GM10266 (cell line): ENCODE measurements around the gene COMMD7.

Experiments
- DNase-seq: peaks from one replicate; pipeline ENCODE4 v3.0.0; 2012; ENCODE audit errors: extremely low spot score
- CTCF ChIP-seq: IDR thresholded peaks from 2 replicates; pipeline ENCODE4 v1.5.1; 2012; ENCODE audit warnings: mild to moderate bottlenecking, low read depth; ENCODE audit not compliant: control insufficient read depth, insufficient read depth; ENCODE audit errors: missing control alignments

The COMMD7 gene

DNA sequence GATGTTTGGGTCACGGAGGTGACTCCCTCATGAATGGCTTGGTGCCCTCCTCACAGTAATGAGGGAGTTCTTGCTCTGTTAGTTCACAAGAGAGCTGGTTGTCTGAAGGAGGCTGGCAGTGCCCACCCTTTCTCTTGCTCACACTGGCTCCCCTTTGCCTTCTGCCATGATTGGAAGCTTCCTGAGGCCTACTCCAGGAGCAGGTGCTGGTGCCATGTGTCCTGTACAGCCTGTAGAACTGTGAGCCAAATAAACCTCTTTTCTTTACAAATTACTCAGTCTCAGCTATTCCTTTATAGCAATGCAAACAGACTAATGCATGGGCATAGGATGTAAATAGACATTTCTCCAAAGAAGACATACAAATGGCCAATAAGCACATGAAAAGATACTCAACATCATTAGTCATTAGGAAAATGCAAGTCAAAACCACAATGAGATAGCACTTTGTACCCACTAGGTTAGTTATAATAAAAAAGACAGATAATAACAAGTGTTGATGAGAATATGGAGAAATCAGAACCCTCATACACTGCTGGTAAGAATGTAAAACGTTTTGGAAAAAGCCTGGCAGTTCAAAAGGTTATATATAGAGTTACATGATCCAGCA lies 87.3 kb downstream of the COMMD7 start:
- no peak for TF ChIP-seq CTCF
- no peak for DNase-seq

DNA sequence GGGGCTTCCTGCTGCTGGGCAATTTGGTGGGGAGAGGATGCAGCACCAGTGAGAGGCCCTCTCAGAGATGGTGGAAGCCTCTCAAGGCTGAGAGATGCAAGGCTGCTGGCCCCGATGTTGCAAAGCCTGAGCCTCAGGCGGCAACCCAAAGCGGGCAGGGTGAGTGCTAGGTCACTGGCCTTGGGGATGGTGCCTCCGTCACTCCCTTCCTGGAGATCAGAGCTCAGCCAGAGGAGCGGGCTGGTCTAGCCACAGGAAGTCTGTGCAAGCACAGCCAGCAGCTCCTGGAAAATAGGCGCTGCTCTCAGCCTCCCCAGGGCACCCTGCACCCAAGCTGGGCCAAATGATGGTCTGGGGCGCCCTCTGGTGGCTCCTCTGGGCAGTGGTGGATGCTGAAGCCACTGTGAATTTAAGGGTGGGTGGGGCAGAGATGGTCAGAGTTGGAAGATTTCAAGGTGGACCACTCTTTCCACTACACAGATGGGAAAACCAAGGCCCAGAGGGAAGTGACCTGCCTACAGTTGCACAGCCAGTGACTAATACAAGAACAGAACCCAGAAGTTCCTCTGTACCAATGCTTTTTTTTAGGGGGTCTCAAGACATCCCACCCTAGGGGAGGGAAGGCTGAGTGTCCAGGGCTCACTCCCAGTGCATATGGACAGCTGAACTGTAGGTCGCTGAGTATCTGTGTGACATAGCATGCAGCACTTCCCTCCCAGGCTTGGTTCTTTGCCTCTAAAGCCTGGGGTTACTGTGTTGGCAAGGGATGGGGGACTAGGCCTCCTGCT lies 90.3 kb downstream of the COMMD7 start:
- TF ChIP-seq CTCF = peak; percentile 98

More for the DNA sequence above, 90.3 kb downstream of the COMMD7 start:
- peak; percentile 84 for DNase-seq
